Fibroblast of skin of back (primary cell): ENCODE results near the gene LDB2.
"Not testable (repeated sequence)": the region's sequence is repeated elsewhere in the genome, so short reads cannot be mapped to it uniquely, and the experiment has no call there.

Source experiments
- DNase-seq: peaks from one replicate; pipeline ENCODE4 v3.0.0-alpha.2; 2013

The LDB2 gene

GRCh38 chr4:16591272-16591826, 307.1 kb downstream of the LDB2 start:
- no peak for DNase-seq

GRCh38 chr4:16590797-16591196, 307.6 kb downstream of the LDB2 start:
- DNase-seq: no peak

GRCh38 chr4:16588651-16589050, 309.8 kb downstream of the LDB2 start:
- no peak for DNase-seq

- DNase-seq: no peak
These were observed 310.3 kb downstream of the LDB2 start for GRCh38 chr4:16588149-16588548.

GRCh38 chr4:16585053-16585452, 313.4 kb downstream of the LDB2 start:
- no peak for DNase-seq

GRCh38 chr4:16583764-16584163, 314.7 kb downstream of the LDB2 start:
- peak; percentile 71 for DNase-seq

- no peak for DNase-seq
These were observed 315.9 kb downstream of the LDB2 start for GRCh38 chr4:16582526-16582925.

GRCh38 chr4:16582036-16582435, 316.4 kb downstream of the LDB2 start:
- DNase-seq: no peak

- DNase-seq: no peak
These were observed 317.3 kb downstream of the LDB2 start for GRCh38 chr4:16581117-16581516.

- DNase-seq: no peak
These were observed 317.9 kb downstream of the LDB2 start for GRCh38 chr4:16580514-16580913.

- DNase-seq: peak; percentile 57
These were observed 318.6 kb downstream of the LDB2 start for GRCh38 chr4:16579866-16580265.

GRCh38 chr4:16577177-16577576, 321.3 kb downstream of the LDB2 start:
- no peak for DNase-seq

GRCh38 chr4:16574981-16575380, 323.5 kb downstream of the LDB2 start:
- DNase-seq: no peak

- peak; percentile 52 for DNase-seq
These were observed 324.7 kb downstream of the LDB2 start for GRCh38 chr4:16573739-16574138.

- DNase-seq: peak; percentile 22
These were observed 325.2 kb downstream of the LDB2 start for GRCh38 chr4:16573206-16573605.

- DNase-seq: no peak
These were observed 325.8 kb downstream of the LDB2 start for GRCh38 chr4:16572631-16573030.

GRCh38 chr4:16572161-16572560, 326.3 kb downstream of the LDB2 start:
- no peak for DNase-seq

- no peak for DNase-seq
These were observed 328.7 kb downstream of the LDB2 start for GRCh38 chr4:16569790-16570189.

GRCh38 chr4:16557316-16557715, 341.1 kb downstream of the LDB2 start:
- DNase-seq: not testable (repeated sequence)

GRCh38 chr4:16555156-16555555, 343.3 kb downstream of the LDB2 start:
- no peak for DNase-seq

- no peak for DNase-seq
These were observed 347.9 kb downstream of the LDB2 start for GRCh38 chr4:16550531-16550930.

GRCh38 chr4:16545656-16546055, 352.8 kb downstream of the LDB2 start:
- DNase-seq: no peak

GRCh38 chr4:16544869-16545268, 353.6 kb downstream of the LDB2 start:
- no peak for DNase-seq

- DNase-seq: no peak
These were observed 354.2 kb downstream of the LDB2 start for GRCh38 chr4:16544251-16544721.

- no peak for DNase-seq
These were observed 360.5 kb downstream of the LDB2 start for GRCh38 chr4:16537926-16538325.
